Activated CD8-positive, alpha-beta memory T cell treated with anti-CD3 and anti-CD28 coated beads for 36 hours (primary cell): ENCODE results near the gene IYD. TPM values are rescaled to one million over a fixed set of nuclear protein-coding genes. Genes with fewer than 3 reads are reported as not detected.
"Not testable (repeated sequence)": the region's sequence is repeated elsewhere in the genome, so short reads cannot be mapped to it uniquely, and the experiment has no call there.

Experiments
- CTCF ChIA-PET: fragments of 350-600 bp; sonication (Branson Sonifier 250); formaldehyde crosslinking; loops from one replicate; lab custom pipeline; 2021; ENCODE audit warnings: antibody characterized with exemption; lab: Charles Lee
- POLR2A ChIA-PET: fragments of 350-600 bp; sonication (Branson Sonifier 250); formaldehyde crosslinking; loops from one replicate; lab custom pipeline; 2021; ENCODE audit warnings: antibody characterized with exemption; lab: Charles Lee
- total RNA-seq, 2 experiments: library from RNA; stranded (reverse); gene quantifications; one replicate each; pipeline ENCODE4 v1.2.3, GENCODE V29; 2021

Gene IYD
- total RNA-seq, 2 experiments from 2014 or later: not detected

DNA sequence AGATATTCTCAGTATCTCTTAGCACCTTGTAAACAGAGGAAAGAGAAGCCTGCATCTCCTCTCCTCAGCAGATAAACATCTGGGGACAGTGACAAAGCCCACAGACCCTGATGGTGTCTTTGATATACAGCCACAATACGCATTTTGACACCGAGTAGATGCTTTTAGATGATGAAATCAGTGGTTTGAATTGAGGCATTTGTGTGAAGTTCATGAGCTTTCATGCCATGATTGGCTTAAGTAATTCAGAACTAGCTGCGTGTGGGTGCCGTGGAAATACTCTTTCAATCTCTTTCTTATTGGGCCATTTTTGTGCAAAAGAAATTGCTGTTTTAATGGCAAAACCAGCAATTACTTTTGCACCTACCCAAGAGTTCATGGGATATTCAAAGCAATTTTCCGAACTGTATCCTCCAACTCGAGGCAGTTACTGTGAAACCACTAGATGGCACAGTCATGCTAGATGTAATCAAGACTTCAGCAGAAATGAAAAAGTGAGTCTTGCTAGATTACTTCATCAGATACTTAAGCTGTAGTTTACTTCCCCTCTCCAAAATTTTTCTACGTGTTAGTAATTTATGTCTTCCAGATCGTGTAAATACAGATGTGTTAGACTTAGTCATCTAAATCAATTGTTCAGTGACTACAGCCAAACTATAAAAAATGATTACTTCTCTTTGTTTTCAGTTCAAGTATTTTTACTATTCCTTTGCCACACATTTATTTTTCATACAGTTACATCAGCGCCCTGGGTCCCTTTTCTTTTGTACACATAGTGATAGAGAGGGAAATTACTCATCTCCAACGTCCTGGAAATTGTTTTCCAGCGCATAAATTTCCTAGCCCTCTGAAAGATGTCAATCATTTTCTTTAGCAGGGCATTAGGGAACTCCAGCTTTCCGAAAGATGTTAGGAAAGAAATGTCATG is 49.4 kb downstream of the IYD start:
- ChIA-PET POLR2A (interaction anchor here (0.6 to 1.3 kb wide), 5 partner anchors 167 to 396 kb away, joined by 3 to 6 read pairs (median 5); no protein-coding TSS in a partner anchor), CTCF (interaction anchor here (0.6 to 2.5 kb wide), 18 partner anchors 10 to 447 kb away, joined by 3 to 23 read pairs (median 4); partner anchors contain the start of gene MTHFD1L)

DNA sequence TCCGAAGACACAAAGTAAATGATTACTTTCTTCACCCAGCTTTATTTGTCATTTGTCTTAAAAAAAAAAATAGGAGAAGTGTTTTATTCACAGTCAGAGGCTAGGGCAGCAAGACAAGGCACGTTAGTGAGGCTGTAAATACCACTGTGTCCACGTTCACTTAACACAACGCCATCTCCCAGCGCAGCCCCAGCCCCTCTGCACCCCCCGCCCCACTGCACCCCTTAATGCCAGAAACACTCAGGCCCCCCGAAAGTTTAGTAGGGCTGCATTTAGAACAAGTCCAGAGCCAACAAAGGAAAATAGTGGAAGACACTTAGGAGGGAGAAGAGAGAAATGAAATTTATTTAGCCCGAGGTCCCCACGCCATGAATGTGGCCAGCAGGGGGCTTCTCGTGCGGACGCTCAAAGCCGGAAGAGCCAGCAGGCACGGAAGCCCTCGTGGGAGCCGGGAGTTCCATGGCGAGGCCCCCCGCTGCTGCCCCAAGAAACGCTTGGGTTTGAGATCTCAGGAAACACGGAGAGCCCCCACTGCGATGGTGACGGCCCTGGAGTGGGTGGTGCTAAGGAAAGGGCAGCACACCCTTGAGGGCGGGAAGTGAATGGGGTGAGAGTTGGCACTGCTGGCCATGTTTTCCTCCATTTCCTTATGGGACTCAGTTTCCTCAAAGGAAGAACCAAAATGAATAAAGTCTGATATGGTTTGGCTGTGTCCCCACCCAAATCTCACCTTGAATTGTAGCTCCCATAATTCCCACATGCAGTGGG is 50.2 kb downstream of the IYD start:
- CTCF ChIA-PET: interaction anchor here (0.6 to 2.5 kb wide), 19 partner anchors 24 to 446 kb away, joined by 3 to 23 read pairs (median 4); partner anchors contain the start of gene MTHFD1L

DNA sequence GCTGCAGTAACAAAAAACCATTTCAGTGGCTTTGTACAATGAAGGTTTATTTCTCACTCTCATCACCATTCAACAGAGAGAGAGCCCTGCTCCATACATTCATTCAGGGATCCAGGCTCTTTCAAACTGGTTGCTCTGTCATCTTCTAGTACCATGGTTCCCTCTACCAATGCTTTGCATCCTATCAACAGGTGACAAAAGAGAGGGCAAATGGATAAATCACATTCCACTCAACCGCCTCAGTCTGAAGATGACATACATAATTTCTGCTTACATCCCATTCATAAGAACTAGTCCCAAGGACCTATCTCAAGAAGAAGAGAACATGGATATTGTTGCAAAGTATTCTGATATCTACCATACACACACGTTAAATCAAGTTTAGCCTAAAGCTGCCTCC is 51.6 kb downstream of the IYD start:
- ChIA-PET POLR2A (no interaction called here), CTCF (interaction anchor here (1.3 kb wide), 2 partner anchors 71 to 395 kb away, joined by 4 read pairs; no protein-coding TSS in a partner anchor)

More for the DNA sequence above, 50.2 kb downstream of the IYD start:
- POLR2A ChIA-PET: interaction anchor here (0.6 to 1.3 kb wide), 5 partner anchors 167 to 395 kb away, joined by 3 to 6 read pairs (median 5); no protein-coding TSS in a partner anchor

DNA sequence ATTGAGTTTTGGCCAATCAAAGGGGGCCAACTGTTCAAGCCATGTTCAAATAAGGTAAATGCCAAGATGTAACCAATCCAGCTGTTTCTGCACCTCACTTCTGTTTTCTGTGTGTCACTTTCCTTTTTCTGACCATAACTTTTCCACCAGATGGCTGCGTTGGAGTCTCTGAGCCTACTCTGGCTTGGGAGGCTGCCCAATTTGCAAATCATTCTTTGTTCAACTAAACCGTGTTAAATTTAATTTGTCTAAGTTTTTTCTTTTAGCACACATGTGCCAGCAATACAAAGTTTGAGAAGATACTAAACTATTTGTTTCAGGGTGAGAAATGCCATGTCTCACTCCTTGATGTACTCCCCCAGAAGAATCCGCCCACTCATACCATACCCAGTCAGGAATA is 52.1 kb downstream of the IYD start:
- CTCF ChIA-PET: no interaction called here
- POLR2A ChIA-PET: no interaction called here

DNA sequence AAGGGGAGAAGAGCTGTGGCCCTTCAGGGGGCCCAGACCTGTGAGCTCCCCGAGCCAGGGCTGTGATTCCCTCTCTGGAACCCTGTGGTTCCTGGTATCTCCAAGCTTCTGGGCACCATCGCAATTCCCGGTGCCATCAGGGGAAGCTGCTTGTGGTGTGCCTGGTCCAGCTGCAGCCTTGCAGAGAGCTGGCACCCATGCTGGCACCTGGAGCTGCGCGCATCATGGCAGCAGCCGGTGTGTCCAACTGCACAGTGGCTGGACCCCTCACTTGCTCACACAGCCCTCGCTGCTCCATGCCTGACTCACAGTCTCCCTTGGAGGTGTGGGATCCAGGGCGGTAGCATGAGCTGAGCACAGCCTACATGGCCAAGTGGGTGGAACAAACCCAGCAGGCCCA is 56.7 kb downstream of the IYD start:
- CTCF ChIA-PET: interaction anchor here (1.0 kb wide), 1 partner anchor 392 kb away, joined by 4 read pairs; no protein-coding TSS in a partner anchor
- POLR2A ChIA-PET: no interaction called here

DNA sequence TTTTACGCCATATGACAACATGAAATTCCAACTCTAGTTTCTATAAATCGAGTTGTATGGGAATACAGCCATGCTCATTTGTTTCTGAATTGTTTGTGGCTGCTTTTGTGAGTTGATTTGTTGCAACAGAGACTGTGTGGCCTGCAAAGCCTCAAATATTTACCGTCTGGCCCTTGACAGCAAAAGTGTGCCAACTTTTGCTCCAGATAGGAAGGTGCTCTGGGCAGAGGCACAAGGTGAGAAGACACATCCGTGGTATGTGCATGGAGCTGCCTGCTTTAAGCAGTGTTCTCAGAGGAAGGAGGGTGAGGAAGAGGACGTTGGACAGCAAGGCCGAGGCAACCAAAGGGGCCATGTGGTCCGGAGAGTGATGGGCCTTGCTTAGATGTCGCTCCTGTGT is 57.4 kb downstream of the IYD start:
- ChIA-PET CTCF (interaction anchor here (0.6 kb wide), 1 partner anchor 346 kb away, joined by 3 read pairs; no protein-coding TSS in a partner anchor), POLR2A (no interaction called here)

DNA sequence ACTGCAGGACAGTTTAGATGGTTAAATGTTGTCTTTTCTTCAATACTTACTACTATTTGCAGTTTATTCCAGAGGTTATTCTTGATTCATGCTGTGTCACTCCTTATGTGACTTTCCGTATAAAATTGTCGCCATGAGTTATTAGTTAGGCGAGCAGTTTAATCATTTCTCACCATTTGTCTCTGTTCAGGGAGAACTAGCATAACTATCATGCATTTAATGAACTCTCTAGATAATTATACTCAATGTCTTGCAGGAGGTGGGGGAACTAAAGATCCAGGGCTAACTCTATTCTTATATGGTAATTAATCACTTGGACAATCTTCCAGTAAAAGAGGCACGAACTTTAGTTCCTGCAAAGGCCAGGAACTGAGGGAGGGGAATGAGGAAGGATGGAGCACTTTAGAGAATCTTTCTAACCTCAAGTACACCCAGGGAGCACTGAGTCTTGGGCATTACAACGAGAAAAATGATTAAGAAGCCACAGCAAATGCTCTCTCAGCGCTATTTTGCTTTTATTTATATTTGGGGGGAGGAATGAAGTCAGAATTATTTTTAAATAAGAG is 58.3 kb downstream of the IYD start:
- POLR2A ChIA-PET: no interaction called here
- CTCF ChIA-PET: no interaction called here

DNA sequence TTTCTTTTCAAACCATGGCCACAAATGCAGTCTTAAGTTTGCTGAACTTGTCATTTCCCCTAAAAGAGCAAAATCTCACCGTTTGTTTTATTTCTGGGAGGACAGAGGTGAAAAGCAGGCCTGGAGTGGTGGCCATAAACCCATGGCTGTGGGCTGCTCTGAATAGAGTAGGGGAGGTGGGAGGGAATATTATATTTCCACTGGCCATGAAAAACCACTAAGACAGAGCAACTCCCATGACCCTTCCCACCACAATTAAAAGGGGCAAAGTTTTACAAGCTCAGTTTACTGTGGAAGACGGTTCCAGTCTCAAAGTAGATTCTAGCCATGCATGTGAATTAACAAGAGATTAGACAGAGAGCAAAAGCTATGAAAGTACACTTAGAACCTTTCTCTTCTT is 59.0 kb downstream of the IYD start:
- POLR2A ChIA-PET: no interaction called here
- CTCF ChIA-PET: no interaction called here

DNA sequence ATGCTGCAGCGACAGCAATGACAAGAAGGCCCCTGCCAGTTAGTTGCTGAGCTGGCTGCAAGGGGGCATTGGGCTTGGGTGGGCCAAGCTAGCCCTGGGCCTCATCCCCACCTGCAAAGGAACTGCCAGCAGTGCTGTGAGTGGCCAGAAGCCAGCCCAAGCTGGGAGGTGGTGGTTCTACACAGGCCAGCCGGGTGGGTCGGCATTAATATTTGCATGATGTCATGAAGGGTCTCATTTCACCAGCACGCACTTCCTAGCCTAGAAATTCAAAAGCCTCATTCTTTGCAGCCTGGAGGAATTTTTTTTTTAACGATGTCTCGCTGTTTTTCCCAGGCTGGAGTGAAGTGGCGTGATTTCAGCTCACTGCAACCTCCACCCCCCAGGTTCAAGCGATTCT is 62.0 kb downstream of the IYD start:
- POLR2A ChIA-PET: no interaction called here
- CTCF ChIA-PET: no interaction called here

DNA sequence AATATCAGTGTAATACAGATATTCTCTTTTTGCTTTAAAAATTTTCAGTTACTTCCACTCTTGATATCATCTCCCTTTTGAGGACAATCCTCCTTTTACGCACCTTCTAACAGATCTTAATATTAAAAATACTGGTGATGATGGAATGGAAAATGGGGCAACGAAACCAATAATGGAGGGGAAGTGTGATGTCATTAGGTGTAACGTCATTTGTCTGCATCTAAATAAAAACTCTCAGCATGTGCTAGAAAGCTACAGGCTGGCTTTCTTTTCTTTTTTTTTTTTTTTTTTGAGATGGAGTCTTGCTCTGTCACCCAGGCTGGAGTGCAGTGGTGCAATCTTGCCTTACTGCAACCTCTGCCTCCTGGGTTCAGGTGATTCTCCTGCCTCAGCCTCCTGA is 66.5 kb downstream of the IYD start:
- POLR2A ChIA-PET: no interaction called here
- CTCF ChIA-PET: no interaction called here

DNA sequence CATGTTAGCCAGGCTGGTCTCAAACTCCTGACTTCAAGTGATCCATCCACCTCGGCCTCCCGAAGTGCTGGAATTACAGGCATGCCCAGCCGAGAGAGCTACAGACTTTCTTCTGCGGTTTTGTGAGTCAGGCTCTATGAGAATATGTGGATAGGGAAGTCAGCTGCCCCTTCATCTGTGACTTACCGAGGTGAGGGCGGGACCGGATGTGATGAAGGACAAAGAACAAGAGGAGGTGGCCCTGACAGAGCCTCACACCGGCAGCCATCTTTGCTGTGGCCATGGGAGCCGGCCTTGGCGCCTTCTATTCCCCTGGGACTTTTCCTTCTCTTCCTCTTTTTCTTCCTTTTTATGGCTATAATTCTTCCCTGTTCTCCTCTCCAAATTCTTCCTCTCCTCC is 67.0 kb downstream of the IYD start:
- ChIA-PET POLR2A (no interaction called here), CTCF (no interaction called here)

DNA sequence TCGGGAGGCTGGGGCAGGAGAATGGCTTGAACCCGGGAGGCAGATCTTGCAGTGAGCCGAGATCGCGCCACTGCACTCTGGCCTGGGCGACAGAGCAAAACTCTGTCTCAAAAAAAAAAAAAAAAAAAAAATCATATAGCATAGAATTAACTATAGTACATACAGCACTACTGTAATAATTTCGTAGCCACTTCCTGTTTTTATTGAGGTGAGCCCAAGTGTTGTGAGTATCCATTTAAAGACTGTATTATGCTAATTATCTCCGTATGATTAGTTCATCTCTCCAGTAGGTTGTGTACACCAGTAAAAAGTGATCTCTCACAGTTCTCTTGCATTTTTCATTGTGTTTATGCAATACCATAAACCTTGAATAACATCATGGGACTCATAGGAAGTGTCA is 70.6 kb downstream of the IYD start:
- ChIA-PET POLR2A (no interaction called here), CTCF (no interaction called here)

DNA sequence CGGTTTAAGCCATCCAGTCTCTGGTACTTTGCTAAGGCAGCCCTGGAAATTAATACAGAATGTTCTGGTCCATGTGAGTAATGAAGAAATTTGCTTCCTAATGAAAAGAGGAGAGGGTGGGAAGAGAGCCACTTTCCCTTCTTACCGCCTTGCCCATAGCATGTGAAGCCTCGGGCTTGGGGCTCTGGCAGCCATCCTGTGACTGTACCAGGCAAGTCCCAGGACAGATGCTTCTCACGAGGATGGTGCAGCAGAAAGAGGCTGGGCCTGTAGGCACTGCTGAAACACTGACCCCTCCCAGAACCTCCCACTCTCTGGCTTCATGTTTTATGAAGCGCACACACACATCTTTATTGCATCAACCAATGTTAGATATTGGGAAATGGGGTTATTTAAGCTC is 74.8 kb downstream of the IYD start:
- CTCF ChIA-PET: no interaction called here
- POLR2A ChIA-PET: no interaction called here

DNA sequence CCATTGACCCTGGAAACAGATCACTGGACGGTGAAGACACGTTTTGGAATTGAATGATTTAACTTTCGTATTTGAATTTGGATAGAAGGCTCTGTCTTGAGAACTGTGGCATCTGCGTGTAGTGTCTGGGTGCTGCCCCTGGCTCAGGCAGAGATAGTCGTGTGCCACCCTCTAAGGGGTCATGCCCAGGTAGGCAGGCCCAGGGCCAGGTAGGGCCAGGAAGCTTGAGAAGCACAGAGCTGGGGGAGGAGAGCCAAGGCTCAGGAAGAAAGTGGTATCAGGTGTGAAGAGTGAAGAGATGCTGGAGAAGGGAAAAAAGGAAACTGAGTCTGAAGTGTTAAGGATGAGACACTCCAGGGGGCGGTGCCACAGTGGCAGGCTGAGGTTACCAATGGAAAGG is 75.5 kb downstream of the IYD start:
- ChIA-PET POLR2A (no interaction called here), CTCF (no interaction called here)

DNA sequence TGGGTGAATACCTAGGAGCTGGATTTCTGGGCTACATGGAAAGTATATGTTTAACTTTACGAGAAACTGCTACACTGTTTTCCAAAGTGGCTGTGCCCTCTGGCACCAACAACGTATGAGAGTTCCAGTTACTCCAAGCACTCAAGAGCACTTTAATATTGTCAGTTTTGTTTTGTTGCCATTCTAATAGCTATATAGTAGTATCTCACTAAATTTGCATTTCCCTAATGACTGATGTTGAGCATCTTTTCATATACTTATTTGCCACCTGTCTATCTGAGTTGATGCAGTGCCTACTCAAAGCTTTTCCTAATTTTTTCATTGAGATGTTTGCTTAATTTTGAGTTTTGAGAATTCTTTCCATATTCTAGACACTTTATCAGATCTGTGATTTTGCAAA is 76.7 kb downstream of the IYD start:
- ChIA-PET POLR2A (no interaction called here), CTCF (no interaction called here)

DNA sequence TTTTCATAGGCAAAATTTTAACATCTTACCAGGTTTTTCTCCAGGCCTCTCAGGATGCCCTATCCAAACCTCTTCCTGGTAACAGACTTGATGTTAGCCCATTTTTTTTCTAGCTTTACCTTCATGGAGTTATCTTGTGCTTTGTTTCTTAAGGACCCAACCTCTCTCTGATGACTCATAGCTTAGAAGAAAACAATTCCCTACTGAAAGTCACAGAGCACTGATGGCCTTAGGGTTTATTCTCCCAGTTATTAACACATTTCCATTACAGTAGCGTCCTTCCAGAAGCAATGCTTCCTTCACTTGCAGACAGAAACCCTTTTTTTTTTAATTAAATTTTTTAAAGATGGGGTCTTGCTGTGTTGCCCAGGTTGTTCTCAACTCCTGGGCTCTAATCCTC is 79.4 kb downstream of the IYD start:
- ChIA-PET POLR2A (no interaction called here), CTCF (no interaction called here)

DNA sequence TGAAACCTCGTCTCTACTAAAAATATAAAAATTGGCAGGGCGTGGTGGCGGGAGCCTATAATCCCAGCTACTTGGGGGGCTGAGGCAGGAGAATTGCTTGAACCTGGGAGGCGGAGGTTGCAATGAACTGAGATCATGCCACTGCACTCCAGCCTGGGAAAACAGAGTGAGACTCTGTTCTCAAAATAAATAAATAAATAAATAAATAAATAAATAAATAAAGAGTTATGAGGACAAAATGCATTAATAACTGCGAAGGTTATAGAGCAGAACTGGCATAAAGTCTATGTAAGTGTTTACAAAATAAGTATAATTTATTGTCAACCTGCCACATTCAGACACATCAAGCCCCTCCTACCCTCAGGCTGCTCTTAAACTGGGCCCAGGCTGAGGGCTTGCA is 80.2 kb downstream of the IYD start:
- CTCF ChIA-PET, POLR2A ChIA-PET: not testable (repeated sequence)

DNA sequence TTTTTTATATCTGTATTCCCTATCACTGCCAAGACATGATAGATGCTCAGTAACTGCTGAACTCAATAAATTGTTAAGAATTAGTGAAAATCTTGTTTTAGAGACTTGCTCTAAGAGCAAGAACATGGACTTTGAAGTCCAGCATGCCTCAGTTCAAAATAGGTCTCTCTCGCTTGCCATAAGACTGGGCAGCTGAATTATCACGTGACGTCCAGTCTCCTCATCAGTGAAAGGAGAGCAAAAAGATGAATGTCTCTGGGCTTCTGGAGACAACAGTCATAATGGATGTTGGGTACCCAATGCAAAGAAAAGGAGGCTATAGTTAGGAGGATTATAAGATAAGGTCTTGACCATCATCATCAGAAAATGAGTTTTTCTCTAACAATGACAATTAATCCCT is 82.1 kb downstream of the IYD start:
- CTCF ChIA-PET: no interaction called here
- POLR2A ChIA-PET: no interaction called here

DNA sequence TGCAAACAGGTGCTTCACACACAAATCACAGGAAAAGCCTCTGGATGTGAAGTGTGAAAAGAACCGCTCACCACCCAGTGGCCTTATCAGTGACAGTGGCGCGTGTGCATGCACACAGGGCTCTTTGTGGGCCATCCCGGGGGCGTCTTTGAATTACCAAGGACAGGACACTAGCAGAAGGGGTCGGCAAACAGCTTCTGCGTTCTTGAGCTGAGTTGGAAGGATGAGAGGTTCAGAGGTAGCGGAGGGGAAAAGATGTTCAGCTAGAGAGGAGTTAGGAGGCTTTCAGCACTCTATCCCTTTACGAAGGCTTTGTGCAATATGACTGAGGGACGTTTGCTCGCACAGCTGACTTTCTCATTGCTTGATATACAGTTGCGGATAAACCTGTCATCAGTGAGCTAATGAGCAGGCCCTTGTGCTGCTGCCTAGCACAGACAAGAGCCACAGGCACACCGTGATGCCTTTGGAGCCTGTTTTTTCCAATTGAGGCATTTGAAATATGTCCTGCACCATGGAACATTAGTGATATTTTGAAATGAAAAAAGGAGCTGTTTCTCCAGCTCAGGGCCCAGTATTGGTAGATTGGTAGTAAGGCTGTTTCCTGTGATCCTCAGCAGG is 83.1 kb downstream of the IYD start:
- POLR2A ChIA-PET: no interaction called here
- CTCF ChIA-PET: no interaction called here
